DOHH2 (cell line): ENCODE data around the gene ACOT12.

Experiments
- CTCF ChIP-seq: fragments of 200-600 bp; sonication (generic); IDR thresholded peaks from one replicate; pipeline ENCODE4 v1.5.1; 2014; ENCODE audit warnings: antibody characterized with exemption, mild to moderate bottlenecking, low read depth, low read length; ENCODE audit not compliant: poor library complexity, severe bottlenecking
- EZH2phosphoT487 ChIP-seq: fragments of 200-600 bp; sonication (generic); IDR thresholded peaks from 2 replicates; pipeline ENCODE4 v1.6.1; 2017; ENCODE audit warnings: borderline replicate concordance, mild to moderate bottlenecking, antibody characterized with exemption, low read length, moderate library complexity, mixed read lengths

DNA sequence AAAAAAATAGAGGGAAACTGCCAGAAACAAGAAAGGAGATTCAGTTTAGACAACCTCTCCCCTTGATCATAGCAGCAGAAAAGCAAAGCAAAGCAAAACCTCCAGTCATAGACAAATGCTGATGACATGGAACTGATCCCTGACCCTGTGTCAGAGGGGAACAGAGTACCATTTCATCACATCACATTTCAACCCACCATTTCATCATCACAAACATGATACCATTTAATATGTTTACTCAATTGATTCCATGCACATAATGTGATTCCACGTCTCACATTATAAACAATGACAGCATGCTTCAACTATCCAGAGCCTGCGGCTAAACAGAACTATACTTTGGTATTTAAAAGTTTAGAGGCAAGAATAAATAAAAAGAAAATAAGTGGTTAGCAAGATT lies 28.7 kb upstream of the ACOT12 start:
- TF ChIP-seq CTCF (no peak), EZH2phosphoT487 (no peak)
